GM15510 (cell line): ENCODE measurements around the gene TPSG1.

ENCODE experiments used
- POLR2A ChIP-seq: IDR thresholded peaks from 3 replicates; pipeline ENCODE4 v1.6.1; 2011; ENCODE audit warnings: borderline replicate concordance; ENCODE audit not compliant: insufficient read length; ENCODE audit errors: extremely low read depth

The TPSG1 gene

GRCh38 chr16:1180549-1181403 is 44.3 kb downstream of the TPSG1 start:
- TF ChIP-seq POLR2A: no peak

- TF ChIP-seq POLR2A: no peak
Observed at GRCh38 chr16:1178295-1178910, 46.7 kb downstream of the TPSG1 start.

- TF ChIP-seq POLR2A: no peak
Observed at GRCh38 chr16:1177750-1178149, 47.3 kb downstream of the TPSG1 start.

- TF ChIP-seq POLR2A: no peak
Observed at GRCh38 chr16:1177053-1177452, 48.0 kb downstream of the TPSG1 start.

GRCh38 chr16:1176280-1176897 is 48.7 kb downstream of the TPSG1 start:
- no peak for TF ChIP-seq POLR2A

GRCh38 chr16:1175566-1176279 is 49.3 kb downstream of the TPSG1 start:
- no peak for TF ChIP-seq POLR2A

GRCh38 chr16:1174477-1175357 is 50.4 kb downstream of the TPSG1 start:
- no peak for TF ChIP-seq POLR2A

- TF ChIP-seq POLR2A: no peak
Observed at GRCh38 chr16:1173788-1174451, 51.1 kb downstream of the TPSG1 start.

- TF ChIP-seq POLR2A: no peak
Observed at GRCh38 chr16:1172651-1173050, 52.4 kb downstream of the TPSG1 start.

GRCh38 chr16:1171854-1172428 is 53.1 kb downstream of the TPSG1 start:
- no peak for TF ChIP-seq POLR2A
